Measurements from ENCODE around the gene PCGF3.

- TF ChIP-seq, protein P1, sequence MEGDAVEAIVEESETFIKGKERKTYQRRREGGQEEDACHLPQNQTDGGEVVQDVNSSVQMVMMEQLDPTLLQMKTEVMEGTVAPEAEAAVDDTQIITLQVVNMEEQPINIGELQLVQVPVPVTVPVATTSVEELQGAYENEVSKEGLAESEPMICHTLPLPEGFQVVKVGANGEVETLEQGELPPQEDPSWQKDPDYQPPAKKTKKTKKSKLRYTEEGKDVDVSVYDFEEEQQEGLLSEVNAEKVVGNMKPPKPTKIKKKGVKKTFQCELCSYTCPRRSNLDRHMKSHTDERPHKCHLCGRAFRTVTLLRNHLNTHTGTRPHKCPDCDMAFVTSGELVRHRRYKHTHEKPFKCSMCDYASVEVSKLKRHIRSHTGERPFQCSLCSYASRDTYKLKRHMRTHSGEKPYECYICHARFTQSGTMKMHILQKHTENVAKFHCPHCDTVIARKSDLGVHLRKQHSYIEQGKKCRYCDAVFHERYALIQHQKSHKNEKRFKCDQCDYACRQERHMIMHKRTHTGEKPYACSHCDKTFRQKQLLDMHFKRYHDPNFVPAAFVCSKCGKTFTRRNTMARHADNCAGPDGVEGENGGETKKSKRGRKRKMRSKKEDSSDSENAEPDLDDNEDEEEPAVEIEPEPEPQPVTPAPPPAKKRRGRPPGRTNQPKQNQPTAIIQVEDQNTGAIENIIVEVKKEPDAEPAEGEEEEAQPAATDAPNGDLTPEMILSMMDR (conservative IDR thresholded peaks at IDR 0.05 in 1 of 2, IDR thresholded peaks at IDR 0.05 in 1 of 2; ENCODE audit: extremely low read depth in 1 of 2, insufficient read depth in 1 of 2, low read depth in 1 of 2, low read length in 2 of 2) = no peak
- no peak for TF ChIP-seq EZH2 (IDR thresholded peaks at IDR 0.05; ENCODE audit: borderline replicate concordance, low read length)
These were observed 66.5 kb downstream of the PCGF3 start for GRCh38 chr4:772118-772517.
